GM12801 (cell line): Measurements from ENCODE around the gene TMPRSS6.

ENCODE experiments used
- CTCF ChIP-seq: IDR thresholded peaks from one replicate; pipeline ENCODE4 v1.5.1; 2011; ENCODE audit warnings: control low read depth; ENCODE audit not compliant: insufficient read length; ENCODE audit errors: extremely low read depth

Gene TMPRSS6

GRCh38 chr22:37049224-37049623, 60.3 kb downstream of the TMPRSS6 start:
- no peak for TF ChIP-seq CTCF

GRCh38 chr22:37048133-37048532, 61.4 kb downstream of the TMPRSS6 start:
- TF ChIP-seq CTCF, result no peak

- no peak for TF ChIP-seq CTCF
Observed at GRCh38 chr22:37047006-37047405, 62.5 kb downstream of the TMPRSS6 start.

GRCh38 chr22:37046589-37046988, 62.9 kb downstream of the TMPRSS6 start:
- TF ChIP-seq CTCF, result no peak

- no peak for TF ChIP-seq CTCF
Observed at GRCh38 chr22:37045958-37046357, 63.6 kb downstream of the TMPRSS6 start.

GRCh38 chr22:37044634-37045625, 64.6 kb downstream of the TMPRSS6 start:
- no peak for TF ChIP-seq CTCF

GRCh38 chr22:37043828-37044538, 65.5 kb downstream of the TMPRSS6 start:
- TF ChIP-seq CTCF, result no peak
